Measurements from ENCODE around the gene OTOG.

Gene OTOG

DNA sequence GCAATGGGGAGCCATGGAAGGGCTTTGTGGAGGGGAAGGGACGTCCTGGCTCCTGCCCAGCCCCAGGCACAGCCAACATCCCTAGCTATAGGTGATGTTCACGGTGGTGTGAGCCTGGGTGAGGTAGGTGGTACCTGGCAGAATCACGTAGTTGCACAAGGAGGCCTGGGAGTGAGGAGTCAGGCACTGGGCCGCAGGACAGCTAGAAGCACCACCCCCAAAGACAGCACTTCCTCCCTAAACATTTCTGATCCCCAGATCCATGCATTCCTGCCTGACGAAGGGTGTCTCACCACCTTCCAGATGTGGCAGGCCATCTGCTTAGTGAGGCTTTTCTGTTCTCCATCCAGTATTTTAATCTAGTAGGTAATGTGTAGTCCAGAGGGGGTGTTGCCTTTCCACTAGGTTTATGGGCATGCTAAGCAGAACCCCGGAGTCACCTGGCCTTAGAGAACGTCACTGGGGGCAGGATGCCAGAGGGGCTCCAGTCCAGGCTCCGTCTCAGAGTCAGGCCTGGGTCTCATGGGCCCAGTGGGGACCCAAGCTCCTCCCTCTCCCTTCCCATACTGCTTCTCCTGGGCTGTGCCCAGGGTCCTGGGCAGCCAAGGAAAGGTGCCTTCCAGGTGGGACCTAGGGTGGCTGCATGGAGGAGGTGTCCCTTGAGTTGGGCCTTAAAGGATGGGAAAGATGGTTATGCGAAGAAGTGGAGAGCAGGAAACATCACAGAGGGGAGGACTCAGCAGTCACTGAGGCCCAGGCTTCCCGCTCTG lies 56.2 kb downstream of the OTOG start:
- TF ChIP-seq POLR2AphosphoS5 (IDR thresholded peaks at IDR 0.05; ENCODE audit: low read depth, low read length) (no peak), TAF1 (IDR thresholded peaks at IDR 0.05; ENCODE audit: borderline replicate concordance, insufficient read depth, low read length) (no peak), FOXP2 (optimal IDR thresholded peaks at IDR 0.05; ENCODE audit: borderline replicate concordance, extremely low read depth, extremely low read length, insufficient read depth) (no peak)
- TF ChIP-seq, protein P1, sequence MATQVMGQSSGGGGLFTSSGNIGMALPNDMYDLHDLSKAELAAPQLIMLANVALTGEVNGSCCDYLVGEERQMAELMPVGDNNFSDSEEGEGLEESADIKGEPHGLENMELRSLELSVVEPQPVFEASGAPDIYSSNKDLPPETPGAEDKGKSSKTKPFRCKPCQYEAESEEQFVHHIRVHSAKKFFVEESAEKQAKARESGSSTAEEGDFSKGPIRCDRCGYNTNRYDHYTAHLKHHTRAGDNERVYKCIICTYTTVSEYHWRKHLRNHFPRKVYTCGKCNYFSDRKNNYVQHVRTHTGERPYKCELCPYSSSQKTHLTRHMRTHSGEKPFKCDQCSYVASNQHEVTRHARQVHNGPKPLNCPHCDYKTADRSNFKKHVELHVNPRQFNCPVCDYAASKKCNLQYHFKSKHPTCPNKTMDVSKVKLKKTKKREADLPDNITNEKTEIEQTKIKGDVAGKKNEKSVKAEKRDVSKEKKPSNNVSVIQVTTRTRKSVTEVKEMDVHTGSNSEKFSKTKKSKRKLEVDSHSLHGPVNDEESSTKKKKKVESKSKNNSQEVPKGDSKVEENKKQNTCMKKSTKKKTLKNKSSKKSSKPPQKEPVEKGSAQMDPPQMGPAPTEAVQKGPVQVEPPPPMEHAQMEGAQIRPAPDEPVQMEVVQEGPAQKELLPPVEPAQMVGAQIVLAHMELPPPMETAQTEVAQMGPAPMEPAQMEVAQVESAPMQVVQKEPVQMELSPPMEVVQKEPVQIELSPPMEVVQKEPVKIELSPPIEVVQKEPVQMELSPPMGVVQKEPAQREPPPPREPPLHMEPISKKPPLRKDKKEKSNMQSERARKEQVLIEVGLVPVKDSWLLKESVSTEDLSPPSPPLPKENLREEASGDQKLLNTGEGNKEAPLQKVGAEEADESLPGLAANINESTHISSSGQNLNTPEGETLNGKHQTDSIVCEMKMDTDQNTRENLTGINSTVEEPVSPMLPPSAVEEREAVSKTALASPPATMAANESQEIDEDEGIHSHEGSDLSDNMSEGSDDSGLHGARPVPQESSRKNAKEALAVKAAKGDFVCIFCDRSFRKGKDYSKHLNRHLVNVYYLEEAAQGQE (IDR thresholded peaks at IDR 0.05; ENCODE audit: insufficient read depth in 1 of 2, low read depth in 2 of 2, low read length in 2 of 2), result no peak

DNA sequence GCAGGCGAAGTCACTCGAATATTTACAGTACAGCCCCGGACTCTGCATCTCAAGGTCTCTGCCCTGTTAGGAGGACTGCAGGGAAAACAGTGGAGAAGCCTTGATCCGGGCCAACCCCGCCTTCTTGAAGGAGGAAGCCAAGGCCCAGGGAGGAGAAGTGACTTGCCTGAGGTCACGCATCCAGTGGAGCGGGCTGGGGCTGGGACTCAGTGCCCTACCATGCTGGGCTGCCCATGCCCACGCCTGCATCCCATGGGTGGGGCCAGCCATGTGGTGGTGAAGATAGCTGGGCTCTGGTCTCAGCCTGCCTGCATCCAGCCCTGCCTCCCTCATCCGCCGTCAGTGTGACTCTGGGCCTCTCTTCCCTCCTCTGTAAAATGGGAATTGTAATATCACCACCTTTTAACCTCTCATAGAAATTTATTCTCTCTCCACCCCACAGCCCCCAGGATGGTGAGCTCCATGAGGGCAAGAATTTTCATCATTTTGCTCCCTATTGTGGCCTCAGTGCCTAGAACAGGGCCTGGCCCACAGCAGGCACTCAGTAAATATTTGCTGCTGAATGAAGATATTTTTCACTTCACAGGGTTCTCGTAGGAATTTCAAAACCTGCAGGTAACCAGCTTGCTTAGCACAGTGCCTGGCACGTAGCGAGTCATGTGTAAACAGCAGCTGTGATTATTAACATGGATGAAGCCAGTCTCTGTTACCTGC lies 57.3 kb downstream of the OTOG start:
- TF ChIP-seq SIN3A (IDR thresholded peaks at IDR 0.05; ENCODE audit: borderline replicate concordance, insufficient read depth, low read length) (no peak), FOXP2 (optimal IDR thresholded peaks at IDR 0.05; ENCODE audit: borderline replicate concordance, extremely low read depth, extremely low read length, insufficient read depth) (no peak), POLR2AphosphoS5 (IDR thresholded peaks at IDR 0.05; ENCODE audit: low read depth, low read length) (no peak), TAF1 (IDR thresholded peaks at IDR 0.05; ENCODE audit: borderline replicate concordance, insufficient read depth, low read length) (no peak)
- TF ChIP-seq, protein P1 (IDR thresholded peaks at IDR 0.05; ENCODE audit: insufficient read depth in 1 of 2, low read depth in 2 of 2, low read length in 2 of 2), result no peak

DNA sequence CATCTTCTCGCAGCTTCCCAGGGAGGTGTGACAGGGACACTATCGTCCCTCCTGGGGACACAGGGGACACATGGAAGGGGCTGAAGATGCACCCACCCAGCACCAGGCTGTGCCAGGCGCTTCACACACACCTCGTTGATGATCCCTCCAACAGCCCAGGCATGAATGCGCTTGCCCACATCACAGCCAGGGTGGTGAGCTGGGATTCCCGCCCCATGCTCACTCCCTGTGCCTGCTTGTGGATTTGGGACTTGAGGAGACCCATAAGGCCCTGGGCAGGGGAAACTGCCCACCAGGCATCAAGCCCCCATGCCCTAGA lies 57.8 kb downstream of the OTOG start:
- no peak for TF ChIP-seq FOXP2 (optimal IDR thresholded peaks at IDR 0.05; ENCODE audit: borderline replicate concordance, extremely low read depth, extremely low read length, insufficient read depth)
- no peak for TF ChIP-seq TAF1 (IDR thresholded peaks at IDR 0.05; ENCODE audit: borderline replicate concordance, insufficient read depth, low read length)
- no peak for TF ChIP-seq POLR2AphosphoS5 (IDR thresholded peaks at IDR 0.05; ENCODE audit: low read depth, low read length)
- no peak for TF ChIP-seq SIN3A (IDR thresholded peaks at IDR 0.05; ENCODE audit: borderline replicate concordance, insufficient read depth, low read length)
- TF ChIP-seq, protein P1 (IDR thresholded peaks at IDR 0.05; ENCODE audit: insufficient read depth in 1 of 2, low read depth in 2 of 2, low read length in 2 of 2), result no peak

DNA sequence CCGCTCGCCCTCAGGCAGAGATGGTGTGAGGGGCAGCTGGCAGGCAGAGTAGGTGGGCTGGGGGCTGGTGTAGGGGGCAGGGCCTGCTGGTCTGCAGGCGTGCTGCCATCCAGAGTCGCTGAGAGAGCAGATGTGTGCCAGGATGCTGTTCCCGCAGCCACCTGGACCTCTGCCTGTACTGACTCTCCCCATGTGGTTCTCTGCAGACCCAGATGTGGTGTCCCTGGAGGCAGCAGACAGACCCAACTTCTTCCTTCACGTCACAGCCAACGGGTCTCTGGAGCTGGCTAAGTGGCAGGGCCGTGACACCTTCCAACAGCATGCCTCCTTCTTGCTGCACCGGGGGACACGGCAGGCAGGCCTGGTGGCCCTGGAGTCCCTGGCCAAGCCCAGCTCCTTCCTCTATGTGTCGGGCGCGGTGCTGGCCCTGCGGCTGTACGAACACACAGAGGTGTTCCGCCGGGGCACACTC lies 58.6 kb downstream of the OTOG start:
- TF ChIP-seq TAF1 (IDR thresholded peaks at IDR 0.05; ENCODE audit: borderline replicate concordance, insufficient read depth, low read length), result no peak
- TF ChIP-seq FOXP2 (optimal IDR thresholded peaks at IDR 0.05; ENCODE audit: borderline replicate concordance, extremely low read depth, extremely low read length, insufficient read depth), result no peak

DNA sequence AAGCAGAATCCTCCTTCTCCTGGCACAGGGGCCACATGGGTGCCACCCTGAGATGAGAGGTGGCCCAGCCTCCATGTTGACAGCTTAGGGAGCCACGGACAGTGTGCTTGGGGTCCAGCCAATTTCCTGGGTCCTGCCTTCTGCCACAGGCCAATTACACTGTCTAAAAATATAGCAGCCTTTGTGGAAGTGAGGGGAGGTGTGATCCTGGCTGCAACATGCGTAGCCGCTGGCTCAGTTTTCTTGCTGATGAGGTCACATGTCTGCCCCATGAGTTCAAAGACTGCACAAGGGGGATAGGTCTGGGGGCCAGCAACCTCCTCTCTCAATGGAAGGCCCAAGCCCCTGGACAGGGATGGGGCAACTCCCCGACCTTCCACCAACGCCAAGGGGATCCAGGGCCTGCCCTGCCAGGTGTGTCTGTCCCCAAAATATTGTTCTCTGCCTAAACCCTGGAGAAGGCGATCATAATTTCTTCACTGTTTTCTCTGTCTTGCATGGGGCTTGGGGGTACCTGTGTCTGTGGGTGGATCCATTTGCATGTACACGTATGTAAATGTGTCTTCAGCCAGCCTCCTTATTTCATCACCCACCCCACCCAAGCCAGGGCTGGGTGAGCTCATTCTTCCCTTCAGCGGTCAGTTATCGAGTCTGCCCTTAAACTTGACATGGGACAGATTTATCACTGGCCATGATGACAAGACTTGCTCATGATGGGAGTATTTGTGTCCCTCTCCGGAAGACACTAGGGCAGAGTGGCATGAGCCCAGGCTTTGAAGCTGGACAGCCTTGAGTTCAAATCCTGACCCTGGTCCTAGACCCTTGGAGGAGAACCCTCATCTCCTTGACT lies 59.4 kb downstream of the OTOG start:
- TF ChIP-seq TAF1 (IDR thresholded peaks at IDR 0.05; ENCODE audit: borderline replicate concordance, insufficient read depth, low read length) (no peak), FOXP2 (optimal IDR thresholded peaks at IDR 0.05; ENCODE audit: borderline replicate concordance, extremely low read depth, extremely low read length, insufficient read depth) (no peak), POLR2AphosphoS5 (IDR thresholded peaks at IDR 0.05; ENCODE audit: low read depth, low read length) (no peak), SIN3A (IDR thresholded peaks at IDR 0.05; ENCODE audit: borderline replicate concordance, insufficient read depth, low read length) (no peak)
- TF ChIP-seq, protein P1 (IDR thresholded peaks at IDR 0.05; ENCODE audit: insufficient read depth in 1 of 2, low read depth in 2 of 2, low read length in 2 of 2), result no peak

Measured in PFSK-1 (cell line).